SK-N-SH treated with all-trans-retinoic acid at 6 μM for 48 hours (cell line): ENCODE data around the gene CHST15.

Experiments
- ATAC-seq: fragments of 200-7000 bp; cut with Tn5 transposase; 3 replicates; pipeline ENCODE4 v1.9.1; 2020; ENCODE audit warnings: mild to moderate bottlenecking, moderate library complexity
- ARNTL ChIP-seq: fragments of 450-650 bp; formaldehyde crosslinking; IDR thresholded peaks from 2 replicates; pipeline ENCODE4 v1.5.0; 2020; ENCODE audit warnings: low read depth, mild to moderate bottlenecking, moderate library complexity, borderline replicate concordance
- BACH2 ChIP-seq: fragments of 250-450 bp; sonication (Bioruptor Pico); IDR thresholded peaks from 2 replicates; pipeline ENCODE4 v1.9.0; 2021; ENCODE audit warnings: mild to moderate bottlenecking, borderline replicate concordance
- CREB5 ChIP-seq: fragments of 250-450 bp; sonication (Bioruptor Pico); IDR thresholded peaks from 2 replicates; pipeline ENCODE4 v1.5.1; 2020; ENCODE audit warnings: low read depth, mild to moderate bottlenecking, moderate library complexity
- CSDC2 ChIP-seq: fragments of 250-450 bp; sonication (Bioruptor Pico); IDR thresholded peaks from 2 replicates; pipeline ENCODE4 v1.5.0; 2020; ENCODE audit warnings: mild to moderate bottlenecking, moderate library complexity
- CSRNP3 ChIP-seq: fragments of 250-450 bp; sonication (Bioruptor Pico); IDR thresholded peaks from 2 replicates; pipeline ENCODE4 v1.5.1; 2021; ENCODE audit warnings: mild to moderate bottlenecking, moderate library complexity
- ESRRG ChIP-seq: fragments of 250-450 bp; sonication (Bioruptor Pico); IDR thresholded peaks from 2 replicates; pipeline ENCODE4 v1.6.1; 2021; ENCODE audit warnings: mild to moderate bottlenecking
- GLIS3 ChIP-seq: fragments of 250-450 bp; sonication (Bioruptor Pico); IDR thresholded peaks from 2 replicates; pipeline ENCODE4 v1.5.0; 2020; ENCODE audit warnings: mild to moderate bottlenecking, moderate library complexity
- ISL1 ChIP-seq: fragments of 250-450 bp; sonication (Bioruptor Pico); IDR thresholded peaks from 2 replicates; pipeline ENCODE4 v2.1.2; 2022; ENCODE audit warnings: mild to moderate bottlenecking, moderate library complexity
- OSR1 ChIP-seq: fragments of 250-450 bp; sonication (Bioruptor Pico); IDR thresholded peaks from 2 replicates; pipeline ENCODE4 v1.8.0; 2022; ENCODE audit warnings: moderate library complexity, mild to moderate bottlenecking, inconsistent platforms
- POU6F1 ChIP-seq: fragments of 250-450 bp; sonication (Bioruptor Pico); IDR thresholded peaks from 2 replicates; pipeline ENCODE4 v1.8.0; 2021; ENCODE audit warnings: low read depth, mild to moderate bottlenecking, moderate library complexity, borderline replicate concordance
- PPARA ChIP-seq: fragments of 250-450 bp; sonication (Bioruptor Pico); IDR thresholded peaks from 2 replicates; pipeline ENCODE4 v1.5.0; 2020; ENCODE audit warnings: mild to moderate bottlenecking, borderline replicate concordance
- RARB ChIP-seq: fragments of 250-450 bp; sonication (Bioruptor Pico); IDR thresholded peaks from 2 replicates; pipeline ENCODE4 v1.8.0; 2021; ENCODE audit warnings: mild to moderate bottlenecking, moderate library complexity
- SNAI2 ChIP-seq: fragments of 250-450 bp; sonication (Bioruptor Pico); IDR thresholded peaks from 2 replicates; pipeline ENCODE4 v1.5.0; 2020; ENCODE audit warnings: mild to moderate bottlenecking, moderate library complexity
- TCF4 ChIP-seq: fragments of 250-450 bp; sonication (Bioruptor Pico); IDR thresholded peaks from 2 replicates; pipeline ENCODE4 v1.8.0; 2021; ENCODE audit warnings: mild to moderate bottlenecking, moderate library complexity, borderline replicate concordance
- TSHZ2 ChIP-seq: fragments of 250-450 bp; sonication (Bioruptor Pico); IDR thresholded peaks from 2 replicates; pipeline ENCODE4 v1.5.0; 2020; ENCODE audit warnings: mild to moderate bottlenecking, moderate library complexity
- ZFP3 ChIP-seq: fragments of 250-450 bp; sonication (Bioruptor Pico); IDR thresholded peaks from 2 replicates; pipeline ENCODE4 v1.5.0; 2020; ENCODE audit warnings: mild to moderate bottlenecking, moderate library complexity
- ZFP30 ChIP-seq: fragments of 450-650 bp; formaldehyde crosslinking; IDR thresholded peaks from 2 replicates; pipeline ENCODE4 v1.5.0; 2022; ENCODE audit warnings: mild to moderate bottlenecking, moderate library complexity
- ZNF70 ChIP-seq: fragments of 450-650 bp; formaldehyde crosslinking; IDR thresholded peaks from 2 replicates; pipeline ENCODE4 v1.5.0; 2020; ENCODE audit warnings: mild to moderate bottlenecking, moderate library complexity
- TF ChIP-seq, protein P1 (sequence below): fragments of 250-450 bp; sonication (Bioruptor Pico); IDR thresholded peaks from 2 replicates; pipeline ENCODE4 v1.8.0; 2020; ENCODE audit warnings: mild to moderate bottlenecking, moderate library complexity, borderline replicate concordance

Gene CHST15

DNA sequence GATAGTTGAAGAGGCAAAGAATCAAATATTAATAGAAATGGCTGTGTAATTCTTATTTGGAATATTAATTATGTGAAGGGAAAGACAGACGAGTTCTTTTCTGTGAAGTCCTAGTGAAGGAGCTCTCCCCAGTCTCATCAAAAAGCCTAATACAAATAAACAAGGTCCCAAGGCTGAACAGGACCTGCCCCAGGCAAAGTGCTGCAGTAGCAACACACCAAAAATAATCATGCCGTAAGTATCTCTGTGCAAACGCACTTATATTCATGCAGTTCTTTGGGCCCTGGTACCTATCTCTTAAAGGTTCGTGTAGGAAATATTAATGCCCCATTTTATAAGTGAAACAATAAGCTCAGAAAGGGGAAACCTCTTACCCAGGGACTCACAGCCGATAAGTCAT lies 12.2 kb upstream of the CHST15 start:
- no peak for ATAC-seq
- TF ChIP-seq GLIS3 (CRISPR knock-in tag) (no peak), ZNF70 (no peak), ESRRG (CRISPR knock-in tag) (no peak), BACH2 (CRISPR knock-in tag) (no peak), ISL1 (CRISPR knock-in tag) (no peak), CSDC2 (CRISPR knock-in tag) (no peak), CSRNP3 (CRISPR knock-in tag) (no peak), CREB5 (CRISPR knock-in tag) (no peak), ZFP30 (CRISPR knock-in tag) (no peak), SNAI2 (CRISPR knock-in tag) (no peak), ARNTL (CRISPR knock-in tag) (no peak), OSR1 (CRISPR knock-in tag) (no peak), ZFP3 (CRISPR knock-in tag) (no peak), RARB (no peak), PPARA (no peak), TSHZ2 (CRISPR knock-in tag) (no peak)
- TF ChIP-seq, protein P1, sequence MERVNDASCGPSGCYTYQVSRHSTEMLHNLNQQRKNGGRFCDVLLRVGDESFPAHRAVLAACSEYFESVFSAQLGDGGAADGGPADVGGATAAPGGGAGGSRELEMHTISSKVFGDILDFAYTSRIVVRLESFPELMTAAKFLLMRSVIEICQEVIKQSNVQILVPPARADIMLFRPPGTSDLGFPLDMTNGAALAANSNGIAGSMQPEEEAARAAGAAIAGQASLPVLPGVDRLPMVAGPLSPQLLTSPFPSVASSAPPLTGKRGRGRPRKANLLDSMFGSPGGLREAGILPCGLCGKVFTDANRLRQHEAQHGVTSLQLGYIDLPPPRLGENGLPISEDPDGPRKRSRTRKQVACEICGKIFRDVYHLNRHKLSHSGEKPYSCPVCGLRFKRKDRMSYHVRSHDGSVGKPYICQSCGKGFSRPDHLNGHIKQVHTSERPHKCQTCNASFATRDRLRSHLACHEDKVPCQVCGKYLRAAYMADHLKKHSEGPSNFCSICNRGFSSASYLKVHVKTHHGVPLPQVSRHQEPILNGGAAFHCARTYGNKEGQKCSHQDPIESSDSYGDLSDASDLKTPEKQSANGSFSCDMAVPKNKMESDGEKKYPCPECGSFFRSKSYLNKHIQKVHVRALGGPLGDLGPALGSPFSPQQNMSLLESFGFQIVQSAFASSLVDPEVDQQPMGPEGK (CRISPR knock-in tag) = no peak

GRCh38 chr10:124105045-124105444 lies 11.6 kb upstream of the CHST15 start:
- ATAC-seq = no peak
- no peak for TF ChIP-seq PPARA
- TF ChIP-seq, protein P1 (CRISPR knock-in tag) = no peak
- TF ChIP-seq ARNTL (CRISPR knock-in tag) = no peak
- TF ChIP-seq CSRNP3 (CRISPR knock-in tag) = no peak
- TF ChIP-seq ISL1 (CRISPR knock-in tag) = no peak
- TF ChIP-seq SNAI2 (CRISPR knock-in tag) = no peak
- TF ChIP-seq RARB = no peak
- TF ChIP-seq ZFP3 (CRISPR knock-in tag) = no peak
- TF ChIP-seq, all 23 proteins: peak for 0

DNA sequence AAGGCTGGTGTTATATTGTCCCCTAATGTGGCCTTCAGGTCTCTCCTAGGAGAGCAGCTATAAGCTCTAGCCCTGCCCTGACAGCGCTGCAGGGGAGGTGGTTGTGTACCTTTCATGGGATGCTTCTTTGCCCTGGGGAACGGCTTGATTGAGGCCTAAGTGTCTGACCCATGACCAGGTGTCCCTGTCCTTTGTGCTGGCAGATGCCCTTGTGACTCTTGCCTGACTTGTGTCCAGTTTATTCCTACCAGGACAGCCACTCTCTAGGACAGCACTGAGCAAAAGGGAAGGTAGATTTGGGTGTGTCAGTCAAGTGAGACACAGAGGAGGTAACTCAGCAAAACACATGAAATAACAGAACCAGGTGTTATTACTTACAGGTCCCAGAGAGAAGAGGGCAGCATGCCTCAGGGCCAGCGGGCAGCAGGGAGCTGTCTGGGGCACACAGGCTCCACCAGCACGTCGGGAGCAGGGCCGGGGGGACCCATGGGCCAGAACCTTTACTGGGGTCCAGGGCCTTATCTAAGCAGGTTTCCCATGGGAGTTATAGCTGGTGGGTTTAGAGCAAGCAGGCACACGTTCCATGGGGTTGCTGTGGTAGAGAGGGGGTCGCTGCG lies 10.7 kb upstream of the CHST15 start:
- no peak for ATAC-seq
- no peak for TF ChIP-seq ZNF70
- TF ChIP-seq POU6F1 (CRISPR knock-in tag) = no peak
- TF ChIP-seq SNAI2 (CRISPR knock-in tag) = no peak
- TF ChIP-seq CSRNP3 (CRISPR knock-in tag) = no peak
- TF ChIP-seq TCF4 (CRISPR knock-in tag) = no peak
- no peak for TF ChIP-seq ISL1 (CRISPR knock-in tag)
- TF ChIP-seq BACH2 (CRISPR knock-in tag) = no peak
- TF ChIP-seq, protein P1 (CRISPR knock-in tag) = no peak
